B cell (primary cell): Measurements from ENCODE around the gene MAP2K5.

Experiments used
- CTCF ChIP-seq: fragments of 200-600 bp; IDR thresholded peaks from one replicate; pipeline ENCODE4 v1.8.0; 2022; ENCODE audit warnings: antibody characterized with exemption, mild to moderate bottlenecking
- EZH2 ChIP-seq: IDR thresholded peaks from 2 replicates; pipeline ENCODE4 v1.6.1; 2012; ENCODE audit warnings: borderline replicate concordance, low read depth, mild to moderate bottlenecking, moderate library complexity, low read length; ENCODE audit not compliant: insufficient read depth, poor library complexity, severe bottlenecking

GRCh38 chr15:67779549-67780111, 237.1 kb downstream of the MAP2K5 start:
- no peak for TF ChIP-seq EZH2
- TF ChIP-seq CTCF, result no peak
